Measurements from ENCODE around the gene RARB. TPM values are rescaled to one million over a fixed set of nuclear protein-coding genes. Genes with fewer than 3 reads are reported as not detected.

RARB gene
- total and polyA plus RNA-seq, 9 of the 15 experiments (the other 6 are each of a cell fraction or from before 2014, with no cell fraction given), result 0.15 to 1.3 (median 0.27) TPM

DNA sequence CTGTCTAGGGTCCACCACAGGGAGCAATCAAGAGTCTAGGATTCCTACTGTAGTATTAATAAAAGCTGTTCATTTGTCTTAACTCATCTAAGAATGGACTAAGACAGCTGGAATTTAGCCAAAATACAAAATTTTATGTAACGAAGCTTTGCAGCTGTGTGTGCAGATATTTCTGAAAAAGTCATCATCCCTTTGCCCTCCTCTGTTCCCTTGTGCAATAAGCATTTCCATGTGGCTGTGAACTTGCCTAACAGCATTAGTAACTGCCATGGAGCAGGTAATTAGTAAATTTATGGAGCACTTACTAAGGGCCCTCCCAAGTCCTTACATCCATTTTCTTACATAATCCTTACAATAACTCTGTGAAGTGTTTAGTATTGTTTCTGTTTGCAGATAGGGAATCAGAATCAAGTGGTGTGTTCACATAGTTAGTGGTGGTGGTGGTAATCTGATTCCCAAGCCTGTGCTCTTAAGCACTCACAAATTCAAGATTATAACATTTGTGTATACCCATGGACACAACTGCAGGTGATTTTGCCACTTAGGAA lies 114.5 kb downstream of the RARB start:
- Histone ChIP-seq H3K4me3 (no peak overlapping the region), H3K9me3 (replicated peaks; ENCODE audit: control insufficient read depth, insufficient read depth, low read depth, low read length) (no peaks in the 10 kb centered on the region), H3K4me1 (replicated peaks in 1 of 2; ENCODE audit: control insufficient read depth in 2 of 2, insufficient read depth in 2 of 2, low read length in 2 of 2) (no peaks in the 10 kb centered on the region), H3K36me3 (ENCODE audit: control insufficient read depth, insufficient read depth, low read length) (no peaks in the 10 kb centered on the region), H3K27ac (ENCODE audit: extremely low read depth, low read depth, low read length) (no peak overlapping the region), H3K27me3 (ENCODE audit: control insufficient read depth in 2 of 2, insufficient read depth in 2 of 2, low read length in 2 of 2) (peaks cover 0 to 14% of the 10 kb centered on the region in 2 experiments; a peak in 2 of 5 replicates), H3K9me1 (ENCODE audit: control insufficient read depth, insufficient read depth, low read length) (no peaks in the 10 kb centered on the region), H3K79me2 (ENCODE audit: control insufficient read depth, insufficient read depth, low read length) (no peaks in the 10 kb centered on the region), H3K9ac (ENCODE audit: insufficient read depth in 1 of 2, low read depth in 2 of 2, low read length in 2 of 2) (no peak overlapping the region), H3K4me2 (ENCODE audit: insufficient read depth, low read length) (no peak overlapping the region), H4K20me1 (replicated peaks; ENCODE audit: control insufficient read depth, insufficient read depth, low read length) (no peaks in the 10 kb centered on the region), H2AFZ (ENCODE audit: low read depth, low read length) (no peak overlapping the region)
- 0% methylated on average over 1 of the region's 1 CpG for WGBS (ENCODE audit: insufficient coverage, low coverage, missing lambda C conversion rate)
- no peak for FAIRE-seq
- ATAC-seq, result no peak
- BruUV-seq (replicated peaks), result no TSS peak
- TF ChIP-seq, protein P1, sequence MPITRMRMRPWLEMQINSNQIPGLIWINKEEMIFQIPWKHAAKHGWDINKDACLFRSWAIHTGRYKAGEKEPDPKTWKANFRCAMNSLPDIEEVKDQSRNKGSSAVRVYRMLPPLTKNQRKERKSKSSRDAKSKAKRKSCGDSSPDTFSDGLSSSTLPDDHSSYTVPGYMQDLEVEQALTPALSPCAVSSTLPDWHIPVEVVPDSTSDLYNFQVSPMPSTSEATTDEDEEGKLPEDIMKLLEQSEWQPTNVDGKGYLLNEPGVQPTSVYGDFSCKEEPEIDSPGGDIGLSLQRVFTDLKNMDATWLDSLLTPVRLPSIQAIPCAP (CRISPR knock-in tag; IDR thresholded peaks at IDR 0.05; ENCODE audit: borderline replicate concordance), result no peak
- no peak for TF ChIP-seq ZNF134 (CRISPR knock-in tag; conservative IDR thresholded peaks at IDR 0.05)
- no peak for TF ChIP-seq LEF1 (IDR thresholded peaks at IDR 0.05)
- TF ChIP-seq ZNF79 (CRISPR knock-in tag; IDR thresholded peaks at IDR 0.05; ENCODE audit: low read depth), result no peak
- TF ChIP-seq ZKSCAN3 (CRISPR knock-in tag; IDR thresholded peaks at IDR 0.05), result no peak
- DNase-seq (ENCODE audit: extremely low read depth in 1 of 4, low spot score in 3 of 4), result no peak
- in situ Hi-C loops (cut with MboI) (no loop called here), intact Hi-C loops (cut with micrococcal nuclease) (no loop called here)
- ChIA-PET POLR2A (no interaction called here), CTCF (ENCODE audit: low intra/inter-chr PET ratio) (no interaction called here)

DNA sequence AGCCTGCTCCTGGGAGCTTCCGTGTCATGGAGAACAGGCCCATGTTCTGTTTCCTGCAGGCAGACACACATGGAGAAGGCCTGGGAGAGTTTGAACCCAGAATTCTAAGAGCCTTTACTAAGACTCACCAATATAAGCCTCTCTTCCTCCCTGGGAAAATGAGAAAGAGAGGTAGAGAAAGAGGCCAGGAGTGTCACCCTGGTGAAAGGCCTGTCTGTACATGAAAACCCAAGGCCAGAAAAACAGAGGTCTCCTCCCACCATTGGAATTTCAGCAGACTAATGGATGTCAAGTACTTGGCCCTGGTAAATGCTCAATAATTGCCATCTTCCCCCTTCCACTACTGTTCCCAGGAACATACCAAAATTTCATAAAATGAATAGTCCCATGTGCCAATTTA lies 119.0 kb downstream of the RARB start:
- intact Hi-C loops (cut with micrococcal nuclease) (no loop called here), in situ Hi-C loops (cut with MboI) (no loop called here)
- Histone ChIP-seq H4K20me1 (replicated peaks; ENCODE audit: control insufficient read depth, insufficient read depth, low read length) (no peaks in the 10 kb centered on the region), H3K27ac (ENCODE audit: extremely low read depth, low read depth, low read length) (no peak overlapping the region), H3K4me2 (ENCODE audit: insufficient read depth, low read length) (no peak overlapping the region), H3K9ac (ENCODE audit: insufficient read depth in 1 of 2, low read depth in 2 of 2, low read length in 2 of 2) (no peak overlapping the region), H3K27me3 (ENCODE audit: control insufficient read depth in 2 of 2, insufficient read depth in 2 of 2, low read length in 2 of 2) (peaks cover 0 to 14% of the 10 kb centered on the region in 2 experiments; a peak in 2 of 5 replicates), H3K9me1 (ENCODE audit: control insufficient read depth, insufficient read depth, low read length) (no peaks in the 10 kb centered on the region), H3K36me3 (ENCODE audit: control insufficient read depth, insufficient read depth, low read length) (no peaks in the 10 kb centered on the region), H3K4me3 (no peak overlapping the region), H2AFZ (ENCODE audit: low read depth, low read length) (no peak overlapping the region), H3K9me3 (replicated peaks; ENCODE audit: control insufficient read depth, insufficient read depth, low read depth, low read length) (no peaks in the 10 kb centered on the region), H3K4me1 (replicated peaks in 1 of 2; ENCODE audit: control insufficient read depth in 2 of 2, insufficient read depth in 2 of 2, low read length in 2 of 2) (no peaks in the 10 kb centered on the region), H3K79me2 (ENCODE audit: control insufficient read depth, insufficient read depth, low read length) (no peaks in the 10 kb centered on the region)
- TF ChIP-seq WHSC1 (IDR thresholded peaks at IDR 0.05; ENCODE audit: low read length) (no peak), CBX1 (IDR thresholded peaks at IDR 0.05; ENCODE audit: low read depth) (no peak), ZNF184 (CRISPR knock-in tag; IDR thresholded peaks at IDR 0.05) (no peak), TCF3 (CRISPR knock-in tag; IDR thresholded peaks at IDR 0.05) (no peak)
- 0% methylated on average over 1 of the region's 1 CpG for WGBS (ENCODE audit: insufficient coverage, low coverage, missing lambda C conversion rate)
- FAIRE-seq (no peak), DNase-seq (ENCODE audit: extremely low read depth in 1 of 4, low spot score in 3 of 4) (no peak), ATAC-seq (no peak)
- ChIA-PET CTCF (ENCODE audit: low intra/inter-chr PET ratio) (no interaction called here), POLR2A (interaction anchor here (1.3 kb wide), 1 partner anchor 8 kb away, joined by 3 read pairs; no protein-coding TSS in a partner anchor)
- BruUV-seq (replicated peaks), result no TSS peak

Data from K562 (cell line).